HepG2 (cell line): Measurements from ENCODE around the gene HYI. TPM values are rescaled to one million over a fixed set of nuclear protein-coding genes. Genes with fewer than 3 reads are reported as not detected.

Experiments used
- MIER3 ChIP-seq: IDR thresholded peaks from 2 replicates; pipeline ENCODE4 v1.6.1; 2016; ENCODE audit warnings: missing compliant biosample characterization, borderline replicate concordance
- ZNF12 ChIP-seq: sonication (generic); formaldehyde crosslinking; IDR thresholded peaks from 2 replicates; pipeline ENCODE4 v1.5.0; 2020; ENCODE audit warnings: missing genetic modification reagents
- ZNF883 ChIP-seq: sonication (generic); formaldehyde crosslinking; IDR thresholded peaks from 2 replicates; pipeline ENCODE4 v1.5.1; 2020; ENCODE audit warnings: mild to moderate bottlenecking, missing genetic modification reagents; ENCODE audit errors: not compliant biosample characterization
- polyA plus RNA-seq, 8 experiments: library from polyadenylated mRNA; depleted of rRNA in 3 of 8; stranded (reverse) in 7 of 8; unstranded in 1 of 8; fragments of >200 nt; fragmentation: Illumina TruSeq in 4 of 8; extraction: Trizol in 4 of 8; gene quantifications; 2 replicates each; pipeline versions ENCODE4 v1.2.1 to v1.2.3, GENCODE V29; 2011 to 2016; ENCODE audit warnings: low read depth in 4 of 8, missing spikeins in 1 of 8, mixed read lengths in 1 of 8; ENCODE audit not compliant: insufficient read depth in 1 of 8
- total RNA-seq, 5 experiments: library from RNA; depleted of rRNA; stranded (reverse); fragments of >200 nt; fragmentation: Illumina TruSeq; extraction: Trizol; gene quantifications; 2 replicates each; pipeline ENCODE4 v1.2.3, GENCODE V29; 2016; ENCODE audit warnings: low read depth in 1 of 5
- TF ChIP-seq, protein P1 (sequence below): sonication (generic); formaldehyde crosslinking; IDR thresholded peaks from 2 replicates; pipeline ENCODE4 v1.9.0; 2021; ENCODE audit warnings: mild to moderate bottlenecking, missing genetic modification reagents
- TF ChIP-seq, protein P2 (sequence below): sonication (generic); formaldehyde crosslinking; IDR thresholded peaks from 2 replicates; pipeline ENCODE4 v1.4.0; 2020; ENCODE audit warnings: missing genetic modification reagents, borderline replicate concordance

Gene HYI
- total and polyA plus RNA-seq, 2 of the 13 experiments (the other 11 are each of a cell fraction or from before 2014, with no cell fraction given) = not detected

DNA sequence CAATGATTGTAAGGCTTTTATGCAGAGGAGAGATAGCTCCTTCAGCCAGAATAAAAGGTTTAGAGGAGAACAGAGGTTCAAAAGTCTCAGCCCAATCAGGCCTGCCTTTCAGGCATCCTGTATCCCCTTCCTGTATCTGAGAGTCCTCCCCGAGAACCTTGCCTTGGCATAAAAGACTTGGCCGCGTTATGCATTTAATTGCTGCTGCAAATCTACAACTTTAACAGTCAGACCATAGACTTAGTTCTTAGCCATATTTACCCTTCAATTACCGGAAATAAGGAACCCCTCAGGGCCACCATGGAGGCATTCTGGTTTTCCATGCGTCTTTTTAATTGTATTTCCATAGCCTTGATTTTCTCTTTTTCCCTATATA is 18.3 kb upstream of the HYI start (continued):
- TF ChIP-seq, protein P1, sequence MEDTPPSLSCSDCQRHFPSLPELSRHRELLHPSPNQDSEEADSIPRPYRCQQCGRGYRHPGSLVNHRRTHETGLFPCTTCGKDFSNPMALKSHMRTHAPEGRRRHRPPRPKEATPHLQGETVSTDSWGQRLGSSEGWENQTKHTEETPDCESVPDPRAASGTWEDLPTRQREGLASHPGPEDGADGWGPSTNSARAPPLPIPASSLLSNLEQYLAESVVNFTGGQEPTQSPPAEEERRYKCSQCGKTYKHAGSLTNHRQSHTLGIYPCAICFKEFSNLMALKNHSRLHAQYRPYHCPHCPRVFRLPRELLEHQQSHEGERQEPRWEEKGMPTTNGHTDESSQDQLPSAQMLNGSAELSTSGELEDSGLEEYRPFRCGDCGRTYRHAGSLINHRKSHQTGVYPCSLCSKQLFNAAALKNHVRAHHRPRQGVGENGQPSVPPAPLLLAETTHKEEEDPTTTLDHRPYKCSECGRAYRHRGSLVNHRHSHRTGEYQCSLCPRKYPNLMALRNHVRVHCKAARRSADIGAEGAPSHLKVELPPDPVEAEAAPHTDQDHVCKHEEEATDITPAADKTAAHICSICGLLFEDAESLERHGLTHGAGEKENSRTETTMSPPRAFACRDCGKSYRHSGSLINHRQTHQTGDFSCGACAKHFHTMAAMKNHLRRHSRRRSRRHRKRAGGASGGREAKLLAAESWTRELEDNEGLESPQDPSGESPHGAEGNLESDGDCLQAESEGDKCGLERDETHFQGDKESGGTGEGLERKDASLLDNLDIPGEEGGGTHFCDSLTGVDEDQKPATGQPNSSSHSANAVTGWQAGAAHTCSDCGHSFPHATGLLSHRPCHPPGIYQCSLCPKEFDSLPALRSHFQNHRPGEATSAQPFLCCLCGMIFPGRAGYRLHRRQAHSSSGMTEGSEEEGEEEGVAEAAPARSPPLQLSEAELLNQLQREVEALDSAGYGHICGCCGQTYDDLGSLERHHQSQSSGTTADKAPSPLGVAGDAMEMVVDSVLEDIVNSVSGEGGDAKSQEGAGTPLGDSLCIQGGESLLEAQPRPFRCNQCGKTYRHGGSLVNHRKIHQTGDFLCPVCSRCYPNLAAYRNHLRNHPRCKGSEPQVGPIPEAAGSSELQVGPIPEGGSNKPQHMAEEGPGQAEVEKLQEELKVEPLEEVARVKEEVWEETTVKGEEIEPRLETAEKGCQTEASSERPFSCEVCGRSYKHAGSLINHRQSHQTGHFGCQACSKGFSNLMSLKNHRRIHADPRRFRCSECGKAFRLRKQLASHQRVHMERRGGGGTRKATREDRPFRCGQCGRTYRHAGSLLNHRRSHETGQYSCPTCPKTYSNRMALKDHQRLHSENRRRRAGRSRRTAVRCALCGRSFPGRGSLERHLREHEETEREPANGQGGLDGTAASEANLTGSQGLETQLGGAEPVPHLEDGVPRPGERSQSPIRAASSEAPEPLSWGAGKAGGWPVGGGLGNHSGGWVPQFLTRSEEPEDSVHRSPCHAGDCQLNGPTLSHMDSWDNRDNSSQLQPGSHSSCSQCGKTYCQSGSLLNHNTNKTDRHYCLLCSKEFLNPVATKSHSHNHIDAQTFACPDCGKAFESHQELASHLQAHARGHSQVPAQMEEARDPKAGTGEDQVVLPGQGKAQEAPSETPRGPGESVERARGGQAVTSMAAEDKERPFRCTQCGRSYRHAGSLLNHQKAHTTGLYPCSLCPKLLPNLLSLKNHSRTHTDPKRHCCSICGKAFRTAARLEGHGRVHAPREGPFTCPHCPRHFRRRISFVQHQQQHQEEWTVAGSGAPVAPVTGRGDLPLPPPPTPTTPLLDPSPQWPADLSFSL (CRISPR knock-in tag) = no peak
- TF ChIP-seq ZNF12 (CRISPR knock-in tag) = no peak
- TF ChIP-seq MIER3 = no peak
- TF ChIP-seq ZNF883 (CRISPR knock-in tag) = no peak
- TF ChIP-seq, protein P2, sequence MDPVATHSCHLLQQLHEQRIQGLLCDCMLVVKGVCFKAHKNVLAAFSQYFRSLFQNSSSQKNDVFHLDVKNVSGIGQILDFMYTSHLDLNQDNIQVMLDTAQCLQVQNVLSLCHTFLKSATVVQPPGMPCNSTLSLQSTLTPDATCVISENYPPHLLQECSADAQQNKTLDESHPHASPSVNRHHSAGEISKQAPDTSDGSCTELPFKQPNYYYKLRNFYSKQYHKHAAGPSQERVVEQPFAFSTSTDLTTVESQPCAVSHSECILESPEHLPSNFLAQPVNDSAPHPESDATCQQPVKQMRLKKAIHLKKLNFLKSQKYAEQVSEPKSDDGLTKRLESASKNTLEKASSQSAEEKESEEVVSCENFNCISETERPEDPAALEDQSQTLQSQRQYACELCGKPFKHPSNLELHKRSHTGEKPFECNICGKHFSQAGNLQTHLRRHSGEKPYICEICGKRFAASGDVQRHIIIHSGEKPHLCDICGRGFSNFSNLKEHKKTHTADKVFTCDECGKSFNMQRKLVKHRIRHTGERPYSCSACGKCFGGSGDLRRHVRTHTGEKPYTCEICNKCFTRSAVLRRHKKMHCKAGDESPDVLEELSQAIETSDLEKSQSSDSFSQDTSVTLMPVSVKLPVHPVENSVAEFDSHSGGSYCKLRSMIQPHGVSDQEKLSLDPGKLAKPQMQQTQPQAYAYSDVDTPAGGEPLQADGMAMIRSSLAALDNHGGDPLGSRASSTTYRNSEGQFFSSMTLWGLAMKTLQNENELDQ (CRISPR knock-in tag) = no peak
